ENCODE results near the gene ABCA4.

The ABCA4 gene

GRCh38 chr1:94011129-94011528, 109.8 kb downstream of the ABCA4 start:
- TF ChIP-seq CTCF (conservative IDR thresholded peaks at IDR 0.05; ENCODE audit: low read depth, low read length) = no peak
- no peak for DNase-seq (ENCODE audit: low read depth)
- no peak overlapping the region for H3K4me3 ChIP-seq (ENCODE audit: low read length)

GRCh38 chr1:94009304-94009703, 111.6 kb downstream of the ABCA4 start:
- H3K4me3 ChIP-seq (ENCODE audit: low read length) = no peak overlapping the region
- no peak for DNase-seq (ENCODE audit: low read depth)
- no peak for TF ChIP-seq CTCF (conservative IDR thresholded peaks at IDR 0.05; ENCODE audit: low read depth, low read length)

- no peak for DNase-seq (ENCODE audit: low read depth)
- H3K4me3 ChIP-seq (ENCODE audit: low read length) = no peak overlapping the region
- TF ChIP-seq CTCF (conservative IDR thresholded peaks at IDR 0.05; ENCODE audit: low read depth, low read length) = no peak
These were observed 114.3 kb downstream of the ABCA4 start for GRCh38 chr1:94006604-94007003.

- no peak for DNase-seq (ENCODE audit: low read depth)
- H3K4me3 ChIP-seq (ENCODE audit: low read length) = no peak overlapping the region
- TF ChIP-seq CTCF (conservative IDR thresholded peaks at IDR 0.05; ENCODE audit: low read depth, low read length) = no peak
These were observed 116.0 kb downstream of the ABCA4 start for GRCh38 chr1:94004924-94005323.

GRCh38 chr1:94002046-94002787, 118.7 kb downstream of the ABCA4 start:
- no peak overlapping the region for H3K4me3 ChIP-seq (ENCODE audit: low read length)
- TF ChIP-seq CTCF (conservative IDR thresholded peaks at IDR 0.05; ENCODE audit: low read depth, low read length) = no peak
- no peak for DNase-seq (ENCODE audit: low read depth)

- no peak for TF ChIP-seq CTCF (conservative IDR thresholded peaks at IDR 0.05; ENCODE audit: low read depth, low read length)
- no peak for DNase-seq (ENCODE audit: low read depth)
- H3K4me3 ChIP-seq (ENCODE audit: low read length) = no peak overlapping the region
These were observed 119.4 kb downstream of the ABCA4 start for GRCh38 chr1:94001397-94002045.

Measured in retinal pigment epithelial cell (primary cell).